ENCODE measurements around the gene KRAS.

Gene KRAS

DNA sequence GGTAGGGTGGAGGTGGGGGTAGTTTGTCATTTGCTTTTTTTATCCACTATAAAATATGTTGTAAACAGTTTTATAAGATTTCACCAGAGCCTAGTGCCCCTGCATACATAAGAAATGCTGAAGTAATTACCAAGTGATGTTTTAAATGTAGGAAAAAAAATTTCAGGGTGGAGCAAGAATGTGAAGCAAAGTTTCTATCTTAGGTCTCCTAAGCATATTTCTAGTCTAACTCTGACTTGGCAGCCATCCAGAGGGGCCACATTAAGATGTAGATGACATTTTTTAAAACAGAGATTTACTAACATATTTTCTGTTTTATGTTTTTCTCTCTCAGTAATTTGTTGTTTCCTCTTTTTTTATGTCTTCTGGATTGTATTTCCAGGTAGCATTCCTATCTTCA lies 15.8 kb upstream of the KRAS start:
- no peak for TF ChIP-seq ZFX (IDR thresholded peaks at IDR 0.05)
- TF ChIP-seq, protein P1, sequence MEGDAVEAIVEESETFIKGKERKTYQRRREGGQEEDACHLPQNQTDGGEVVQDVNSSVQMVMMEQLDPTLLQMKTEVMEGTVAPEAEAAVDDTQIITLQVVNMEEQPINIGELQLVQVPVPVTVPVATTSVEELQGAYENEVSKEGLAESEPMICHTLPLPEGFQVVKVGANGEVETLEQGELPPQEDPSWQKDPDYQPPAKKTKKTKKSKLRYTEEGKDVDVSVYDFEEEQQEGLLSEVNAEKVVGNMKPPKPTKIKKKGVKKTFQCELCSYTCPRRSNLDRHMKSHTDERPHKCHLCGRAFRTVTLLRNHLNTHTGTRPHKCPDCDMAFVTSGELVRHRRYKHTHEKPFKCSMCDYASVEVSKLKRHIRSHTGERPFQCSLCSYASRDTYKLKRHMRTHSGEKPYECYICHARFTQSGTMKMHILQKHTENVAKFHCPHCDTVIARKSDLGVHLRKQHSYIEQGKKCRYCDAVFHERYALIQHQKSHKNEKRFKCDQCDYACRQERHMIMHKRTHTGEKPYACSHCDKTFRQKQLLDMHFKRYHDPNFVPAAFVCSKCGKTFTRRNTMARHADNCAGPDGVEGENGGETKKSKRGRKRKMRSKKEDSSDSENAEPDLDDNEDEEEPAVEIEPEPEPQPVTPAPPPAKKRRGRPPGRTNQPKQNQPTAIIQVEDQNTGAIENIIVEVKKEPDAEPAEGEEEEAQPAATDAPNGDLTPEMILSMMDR (conservative IDR thresholded peaks at IDR 0.05), result no peak
- H3K27ac ChIP-seq, result no peak overlapping the region

DNA sequence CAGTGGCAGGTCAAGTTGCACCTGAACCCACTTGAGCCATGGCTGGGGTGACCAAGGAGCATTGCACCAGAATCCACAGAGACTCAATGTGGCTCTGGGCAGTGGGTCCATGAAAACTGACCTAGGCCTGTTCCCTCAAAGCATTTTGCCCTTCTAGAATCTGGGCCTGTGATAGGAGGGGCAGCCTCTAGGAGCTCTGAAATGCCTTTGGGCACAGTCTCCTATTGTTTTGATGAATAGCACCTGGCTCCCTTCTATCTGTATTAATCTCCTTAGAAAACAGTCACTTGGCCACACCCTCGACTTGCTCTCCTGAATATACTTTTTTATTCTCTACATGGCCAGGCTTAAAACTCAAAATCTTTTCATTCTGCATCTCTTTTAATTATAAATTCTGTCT lies 14.1 kb upstream of the KRAS start:
- H3K27ac ChIP-seq, result no peak overlapping the region
- TF ChIP-seq, protein P1 (conservative IDR thresholded peaks at IDR 0.05), result no peak
- TF ChIP-seq ZFX (IDR thresholded peaks at IDR 0.05), result no peak

DNA sequence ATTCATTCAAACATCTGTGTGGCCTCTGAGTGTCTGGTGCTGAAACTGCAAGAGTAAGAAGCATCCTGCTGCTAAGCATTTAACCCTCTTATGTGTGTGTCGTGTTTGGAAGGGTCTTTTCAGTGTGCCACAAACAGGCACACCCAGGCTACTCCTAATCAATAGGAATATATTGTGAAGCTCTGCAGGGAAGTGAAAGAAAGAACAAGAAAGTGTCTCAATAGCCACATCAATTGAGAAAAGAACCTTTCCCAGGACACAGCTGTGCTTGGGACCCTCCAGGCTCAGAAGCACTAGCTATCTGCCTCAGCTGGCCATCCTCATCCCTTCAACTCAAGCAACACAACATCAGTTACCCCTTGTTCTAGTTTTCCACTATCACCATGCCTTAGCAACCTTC lies 13.4 kb upstream of the KRAS start:
- H3K27ac ChIP-seq, result no peak overlapping the region
- TF ChIP-seq, protein P1 (conservative IDR thresholded peaks at IDR 0.05), result no peak
- no peak for TF ChIP-seq ZFX (IDR thresholded peaks at IDR 0.05)

DNA sequence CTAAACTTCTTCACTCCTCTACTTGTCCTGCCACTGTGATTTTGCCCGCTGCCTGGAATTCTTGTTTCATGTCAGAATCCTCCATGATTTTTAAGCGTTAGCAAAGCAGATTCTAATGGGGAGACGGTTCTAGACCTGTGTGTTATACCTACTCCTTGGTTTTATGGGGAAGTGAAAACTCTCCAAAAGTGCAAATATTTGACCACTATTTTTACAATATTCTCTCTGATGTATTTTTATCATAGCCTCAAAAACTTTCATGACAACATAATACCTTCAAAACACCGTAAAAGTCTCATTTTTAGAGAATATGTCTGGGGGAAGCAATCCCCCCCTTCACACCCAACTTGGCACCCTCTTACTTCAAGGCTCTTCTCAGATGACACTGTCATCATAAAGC lies 12.9 kb upstream of the KRAS start:
- H3K27ac ChIP-seq, result no peak overlapping the region
- TF ChIP-seq, protein P1 (conservative IDR thresholded peaks at IDR 0.05), result no peak
- TF ChIP-seq ZFX (IDR thresholded peaks at IDR 0.05), result no peak

DNA sequence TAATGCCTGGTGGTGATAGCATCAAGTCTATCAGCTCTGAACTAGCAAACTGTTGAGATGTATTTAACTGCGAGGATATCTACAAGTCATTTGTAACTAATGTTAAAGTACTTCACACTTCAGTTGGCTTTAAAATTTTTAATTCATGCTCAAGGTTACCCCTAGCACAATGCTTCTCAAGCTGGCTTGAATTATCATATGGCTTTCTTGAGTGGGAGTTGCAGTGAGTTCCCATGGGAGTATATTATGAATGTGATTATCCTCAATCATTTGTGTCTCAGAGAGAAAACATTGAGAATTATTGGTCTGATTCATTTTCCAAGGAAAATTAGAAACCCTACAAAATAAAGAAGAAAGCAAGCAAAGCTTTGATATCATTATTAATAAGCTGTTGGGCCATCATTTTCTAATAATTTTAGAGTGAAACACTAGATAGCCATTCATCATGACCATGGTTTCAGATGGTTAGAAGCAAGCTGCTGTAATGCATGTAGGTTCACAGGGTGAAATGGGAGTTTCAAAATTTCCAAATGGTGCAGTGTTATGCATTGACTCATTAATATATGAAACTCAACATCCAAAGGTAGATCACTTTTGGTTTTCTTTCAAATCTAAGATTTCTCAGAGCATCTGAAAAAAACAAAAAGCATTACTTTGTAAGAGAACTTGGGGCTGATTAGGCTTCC lies 11.8 kb upstream of the KRAS start:
- no peak for TF ChIP-seq ZFX (IDR thresholded peaks at IDR 0.05)
- TF ChIP-seq, protein P1 (conservative IDR thresholded peaks at IDR 0.05), result no peak
- no peak overlapping the region for H3K27ac ChIP-seq

DNA sequence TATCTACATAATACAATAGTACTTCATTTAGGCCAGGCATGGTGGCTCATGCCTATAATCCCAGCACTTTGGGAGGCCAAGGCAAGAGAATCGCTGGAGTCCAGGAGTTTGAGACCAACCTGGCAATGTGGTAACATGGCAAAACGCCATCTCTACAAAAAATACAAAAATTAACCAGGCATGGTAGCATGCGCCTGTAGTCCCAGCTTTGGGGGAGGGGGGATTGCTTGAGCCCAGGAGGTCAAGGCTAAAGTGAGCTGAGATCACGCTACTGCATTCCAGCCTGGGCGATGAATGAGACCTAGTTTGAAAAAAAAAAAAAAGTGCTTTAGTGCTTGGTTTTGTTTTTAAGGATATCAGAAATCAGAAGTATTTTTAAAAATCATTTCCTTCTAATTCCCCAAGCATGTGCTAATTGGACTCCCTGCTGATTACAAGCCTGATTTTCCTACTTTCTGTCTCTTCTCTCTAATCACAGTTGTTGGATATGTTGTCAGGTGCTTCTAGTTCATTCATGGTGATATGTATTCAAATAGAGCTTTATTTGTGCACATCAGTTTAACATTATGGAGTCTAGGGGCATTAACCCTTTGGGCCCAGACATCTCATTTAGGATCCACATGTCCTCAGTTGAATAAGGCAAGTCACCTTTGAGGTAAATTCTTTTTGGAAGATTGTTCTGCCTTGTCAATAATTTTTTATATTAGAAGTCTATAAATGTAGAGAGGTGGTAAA lies 7.0 kb upstream of the KRAS start:
- no peak for TF ChIP-seq ZFX (IDR thresholded peaks at IDR 0.05)
- TF ChIP-seq, protein P1 (conservative IDR thresholded peaks at IDR 0.05), result no peak
- no peak overlapping the region for H3K27ac ChIP-seq

DNA sequence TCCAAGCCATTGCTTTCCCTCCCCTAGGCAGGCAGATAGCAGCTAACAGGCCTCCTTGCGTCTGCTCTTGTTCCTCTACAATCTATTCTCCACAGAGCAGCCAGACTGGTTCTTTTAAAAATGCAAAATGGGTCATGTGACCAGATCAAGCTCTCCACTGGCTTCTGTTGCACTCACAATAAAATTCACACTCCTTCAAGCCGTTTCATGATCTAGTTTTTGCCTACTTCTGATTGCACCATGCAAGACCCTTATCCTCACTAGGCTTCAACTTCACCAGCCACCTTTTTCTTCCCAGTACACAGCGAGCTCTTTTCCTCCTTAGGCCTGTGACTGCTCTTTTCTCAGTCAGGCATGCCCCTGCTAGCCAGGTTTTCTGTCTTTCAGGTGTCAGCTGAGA lies 6.1 kb upstream of the KRAS start:
- peak overlapping the region; percentile 23; the same call in 1 of the 2 replicates for H3K27ac ChIP-seq
- TF ChIP-seq, protein P1 (conservative IDR thresholded peaks at IDR 0.05), result no peak
- peak; percentile 11; the same call in 1 of the 2 replicates for TF ChIP-seq ZFX (IDR thresholded peaks at IDR 0.05)

All from C4-2B (cell line).